HG02610 (cell line): ENCODE results near the gene HAUS3.

ENCODE experiments used
- ATAC-seq: cut with Tn5 transposase; IDR thresholded peaks from one replicate; pipeline ENCODE4 v1.9.1; 2021; ENCODE audit warnings: mild to moderate bottlenecking, moderate library complexity; ENCODE audit not compliant: unreplicated experiment

Gene HAUS3, protein sequence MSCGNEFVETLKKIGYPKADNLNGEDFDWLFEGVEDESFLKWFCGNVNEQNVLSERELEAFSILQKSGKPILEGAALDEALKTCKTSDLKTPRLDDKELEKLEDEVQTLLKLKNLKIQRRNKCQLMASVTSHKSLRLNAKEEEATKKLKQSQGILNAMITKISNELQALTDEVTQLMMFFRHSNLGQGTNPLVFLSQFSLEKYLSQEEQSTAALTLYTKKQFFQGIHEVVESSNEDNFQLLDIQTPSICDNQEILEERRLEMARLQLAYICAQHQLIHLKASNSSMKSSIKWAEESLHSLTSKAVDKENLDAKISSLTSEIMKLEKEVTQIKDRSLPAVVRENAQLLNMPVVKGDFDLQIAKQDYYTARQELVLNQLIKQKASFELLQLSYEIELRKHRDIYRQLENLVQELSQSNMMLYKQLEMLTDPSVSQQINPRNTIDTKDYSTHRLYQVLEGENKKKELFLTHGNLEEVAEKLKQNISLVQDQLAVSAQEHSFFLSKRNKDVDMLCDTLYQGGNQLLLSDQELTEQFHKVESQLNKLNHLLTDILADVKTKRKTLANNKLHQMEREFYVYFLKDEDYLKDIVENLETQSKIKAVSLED

DNA sequence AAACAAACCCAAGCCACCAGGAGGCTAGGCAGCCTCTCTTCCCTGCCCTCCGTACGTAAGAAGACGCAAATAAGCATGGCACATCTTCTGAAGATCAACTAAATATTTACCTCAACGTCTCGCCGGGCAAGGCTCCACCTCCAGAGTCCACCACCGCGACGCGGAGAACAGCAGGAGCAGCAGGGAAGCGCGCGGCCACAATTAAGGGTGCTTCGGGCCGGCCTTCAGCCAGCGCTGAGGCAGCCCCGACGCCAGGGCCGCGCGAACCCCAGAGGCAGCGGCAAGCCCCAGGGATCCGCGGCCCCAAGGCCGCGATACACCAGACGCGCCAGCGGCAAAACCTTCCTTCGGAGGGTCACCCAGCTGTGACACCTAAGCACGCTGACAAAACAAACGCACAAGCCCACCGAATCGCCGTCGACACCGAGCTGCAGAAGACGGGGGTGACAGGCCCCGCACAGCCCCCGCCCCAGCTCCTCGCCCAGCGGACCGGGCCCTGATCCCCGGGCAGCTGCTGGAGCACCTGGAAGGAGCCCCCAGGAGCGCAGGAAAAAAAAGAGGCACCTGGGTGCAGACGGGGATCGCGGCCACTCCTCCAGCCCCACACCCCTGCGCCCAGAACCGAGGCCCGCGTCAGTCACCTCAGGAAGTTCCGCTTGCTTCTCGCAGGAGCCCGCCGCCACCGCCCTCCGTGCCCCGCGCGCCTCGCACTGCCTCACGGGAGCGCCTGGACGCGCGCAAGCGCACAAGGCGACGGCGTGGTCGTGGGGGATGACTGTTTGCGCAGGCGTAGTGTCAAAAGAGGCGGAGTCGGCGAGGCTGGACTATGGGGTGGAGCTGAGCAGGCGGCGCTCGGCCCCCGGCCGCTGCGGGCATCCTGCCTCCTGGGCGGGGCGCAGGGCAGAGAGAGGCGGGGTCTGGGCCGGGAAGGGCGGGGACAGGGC, at the start of gene HAUS3, which contains the start of gene POLN:
Gene HAUS3, minus strand, starts transcription at position 712 of the 944 bp plus-strand sequence. CDS start 1,175 bp downstream, outside the sequence.
Gene POLN, minus strand, starts transcription at position 712 of the 944 bp plus-strand sequence. CDS start 12,890 bp downstream, outside the sequence.
- peak; percentile 92 for ATAC-seq

DNA sequence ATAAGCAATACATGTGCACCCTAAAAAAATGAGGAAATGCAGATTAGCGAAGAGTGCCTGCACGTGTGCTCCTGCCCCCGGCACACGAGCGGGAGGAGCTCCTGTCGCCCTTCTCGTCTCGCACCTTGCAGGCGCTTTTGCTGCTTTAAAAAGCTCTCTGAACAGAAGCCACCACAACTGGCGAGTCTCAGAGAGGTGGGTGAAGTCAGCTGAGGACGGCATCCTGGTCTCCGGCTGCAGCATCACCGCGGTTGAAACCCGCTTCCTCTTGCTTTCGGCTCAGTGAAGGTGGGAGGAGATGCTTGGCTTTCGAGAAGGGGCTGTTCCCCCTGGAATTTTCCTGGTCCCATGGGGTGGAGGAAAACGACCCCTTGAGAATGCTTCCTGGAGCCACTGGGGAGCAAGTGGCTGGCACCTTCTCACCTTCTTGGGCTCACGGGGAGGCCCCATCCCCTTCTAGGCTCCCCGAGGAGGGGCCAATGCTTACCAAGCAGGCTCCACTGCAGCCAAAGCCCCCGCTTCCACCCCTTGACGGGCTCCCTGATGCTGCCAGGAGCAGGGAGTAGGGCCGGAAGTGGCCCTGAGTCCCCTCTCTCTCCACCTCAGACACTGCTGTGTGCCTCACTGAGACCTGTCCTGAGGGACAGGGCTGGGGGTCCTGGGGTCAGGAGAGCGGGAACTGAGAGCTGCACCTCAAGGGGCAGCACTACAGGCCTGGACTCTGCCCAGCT, 49.2 kb upstream of the HAUS3 start:
- no peak for ATAC-seq

DNA sequence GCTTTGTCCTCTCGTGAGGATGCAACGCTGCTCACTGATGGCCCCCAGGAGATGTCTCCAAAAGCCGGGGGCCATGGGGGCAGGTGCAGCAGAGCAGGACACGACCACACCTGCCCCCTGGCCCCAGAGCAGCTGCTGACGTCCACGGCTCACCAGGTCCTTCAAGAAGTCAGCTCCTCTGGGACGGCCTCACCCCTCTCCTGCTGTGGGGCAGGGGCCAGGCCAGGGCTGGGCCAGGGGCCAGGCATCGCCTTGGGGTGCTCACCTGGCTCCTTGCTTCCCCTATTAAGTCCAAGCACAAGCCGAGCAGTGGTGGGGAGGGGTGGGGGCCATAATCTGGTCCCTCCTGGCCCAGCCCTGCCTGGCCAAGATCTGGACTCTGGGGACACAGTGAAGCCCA, 48.6 kb upstream of the HAUS3 start:
- no peak for ATAC-seq

DNA sequence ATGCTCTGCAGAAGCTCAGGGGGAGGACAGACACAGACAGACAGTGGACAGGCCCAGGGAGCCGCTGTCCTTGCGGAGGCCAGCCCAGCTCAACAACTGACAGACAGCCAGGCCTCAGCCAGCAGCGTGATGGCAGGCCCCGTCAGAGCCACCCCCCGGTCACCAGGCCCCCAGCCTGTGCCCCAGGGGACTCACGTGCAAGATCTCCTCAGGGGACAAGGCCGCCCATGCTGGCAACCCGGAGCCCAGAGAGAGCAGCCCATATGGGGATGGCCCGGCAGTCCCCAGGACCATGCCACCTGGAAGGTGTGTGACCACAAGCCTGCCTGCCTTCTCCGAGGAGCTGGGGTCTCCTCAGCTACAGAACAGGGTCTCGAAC, 48.0 kb upstream of the HAUS3 start:
- no peak for ATAC-seq

DNA sequence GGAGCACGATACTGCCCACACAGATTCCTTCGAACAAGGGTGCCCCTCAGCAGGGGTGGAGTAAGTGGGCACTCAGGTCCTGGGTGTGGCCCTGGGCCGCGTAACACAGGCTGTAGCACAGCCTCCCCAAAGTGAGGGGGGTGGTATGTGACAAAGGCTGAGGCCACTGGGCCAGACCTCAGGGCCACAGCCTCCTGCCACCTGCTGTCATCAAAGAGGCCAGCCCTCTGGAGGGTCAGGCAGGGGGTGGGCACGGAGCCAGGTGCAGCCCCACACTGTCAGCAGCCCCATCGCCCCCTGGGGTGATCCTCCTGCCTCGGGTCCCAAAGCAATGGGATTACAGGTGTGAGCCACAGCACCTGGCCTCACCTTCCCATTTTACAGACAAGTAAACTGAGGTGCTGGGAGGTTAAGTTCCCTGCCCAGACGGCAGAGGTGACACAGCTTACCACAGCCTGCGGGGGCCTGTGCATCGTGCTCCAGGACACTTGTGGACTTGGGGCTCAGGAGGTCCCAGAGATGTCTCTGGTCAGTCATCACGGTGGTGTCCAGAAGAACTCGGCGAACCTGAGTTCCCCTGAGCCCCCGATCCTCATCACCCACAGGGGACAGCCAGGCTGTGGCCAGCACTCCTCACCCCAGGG, 47.5 kb upstream of the HAUS3 start:
- ATAC-seq: no peak

DNA sequence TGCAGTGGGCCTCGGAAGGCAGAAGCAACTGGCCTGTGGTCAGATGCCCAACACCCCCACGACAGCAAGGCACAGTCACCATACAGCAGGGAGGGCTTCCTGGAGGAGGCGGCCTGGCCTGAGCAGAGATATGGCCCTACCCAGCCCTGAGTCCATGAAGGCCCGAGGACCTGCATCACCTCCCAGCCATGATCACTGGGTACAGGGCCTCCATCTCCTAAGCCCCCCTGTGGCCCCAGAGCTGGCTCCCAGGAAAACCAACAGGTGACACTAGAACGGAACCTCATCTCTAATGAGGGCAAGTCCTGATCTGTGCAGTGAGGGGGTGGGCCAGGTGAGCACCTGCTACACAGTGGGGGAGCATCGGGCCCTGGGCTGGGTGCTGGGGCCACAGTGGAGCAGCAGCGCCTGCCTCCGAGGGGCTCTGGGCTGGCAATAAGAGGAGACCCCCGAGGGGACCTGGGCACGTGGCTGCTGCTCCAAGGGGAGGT, 46.2 kb upstream of the HAUS3 start:
- no peak for ATAC-seq

DNA sequence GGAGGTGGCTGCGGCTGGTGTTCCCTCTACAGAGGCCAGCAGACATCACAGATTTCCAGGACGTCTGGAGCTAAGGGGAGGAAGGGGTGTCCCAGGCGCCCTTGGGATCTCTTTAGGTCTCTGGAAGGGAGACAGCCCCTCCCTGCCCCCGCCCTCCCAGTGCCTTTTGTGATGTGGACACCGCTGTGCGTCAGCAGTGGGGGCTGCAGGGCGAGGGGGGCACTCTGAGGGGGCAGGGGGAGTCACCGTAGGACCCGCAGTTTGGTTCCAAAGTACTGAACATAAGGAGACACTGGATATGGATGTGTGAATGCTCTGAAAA, 45.6 kb upstream of the HAUS3 start:
- no peak for ATAC-seq

DNA sequence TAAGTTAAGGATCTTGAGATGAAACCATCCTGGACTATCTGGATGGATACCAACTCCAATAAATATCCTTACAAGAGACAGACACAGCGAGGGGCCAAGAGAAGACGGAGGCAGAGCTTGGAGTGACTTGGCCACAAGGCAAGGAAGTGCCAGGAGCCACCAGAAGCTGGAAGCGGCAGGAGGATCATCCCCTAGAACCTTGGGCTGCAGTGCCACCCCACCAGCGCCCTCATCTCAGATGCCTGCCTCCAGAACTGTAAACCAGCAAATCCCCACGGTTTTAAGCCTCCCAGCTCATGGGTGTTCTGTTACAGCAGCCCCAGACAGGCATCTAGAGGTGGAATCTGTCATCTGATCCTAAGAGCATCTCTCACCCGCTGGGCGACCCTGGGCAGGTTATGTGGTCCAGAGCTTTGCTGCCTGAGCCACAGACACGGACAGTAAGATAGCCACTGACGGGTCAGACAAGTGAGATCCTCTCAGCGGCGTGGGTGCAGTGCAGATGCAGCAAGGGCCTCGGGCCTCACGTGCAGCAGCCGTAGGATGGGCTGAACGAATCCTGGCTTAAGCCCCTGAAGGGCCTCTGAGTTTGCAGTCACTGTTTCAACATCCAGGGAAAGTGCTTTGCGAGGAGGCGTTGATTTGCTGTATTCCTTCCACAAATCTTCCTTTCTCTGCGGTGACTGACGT, 45.1 kb upstream of the HAUS3 start:
- no peak for ATAC-seq

DNA sequence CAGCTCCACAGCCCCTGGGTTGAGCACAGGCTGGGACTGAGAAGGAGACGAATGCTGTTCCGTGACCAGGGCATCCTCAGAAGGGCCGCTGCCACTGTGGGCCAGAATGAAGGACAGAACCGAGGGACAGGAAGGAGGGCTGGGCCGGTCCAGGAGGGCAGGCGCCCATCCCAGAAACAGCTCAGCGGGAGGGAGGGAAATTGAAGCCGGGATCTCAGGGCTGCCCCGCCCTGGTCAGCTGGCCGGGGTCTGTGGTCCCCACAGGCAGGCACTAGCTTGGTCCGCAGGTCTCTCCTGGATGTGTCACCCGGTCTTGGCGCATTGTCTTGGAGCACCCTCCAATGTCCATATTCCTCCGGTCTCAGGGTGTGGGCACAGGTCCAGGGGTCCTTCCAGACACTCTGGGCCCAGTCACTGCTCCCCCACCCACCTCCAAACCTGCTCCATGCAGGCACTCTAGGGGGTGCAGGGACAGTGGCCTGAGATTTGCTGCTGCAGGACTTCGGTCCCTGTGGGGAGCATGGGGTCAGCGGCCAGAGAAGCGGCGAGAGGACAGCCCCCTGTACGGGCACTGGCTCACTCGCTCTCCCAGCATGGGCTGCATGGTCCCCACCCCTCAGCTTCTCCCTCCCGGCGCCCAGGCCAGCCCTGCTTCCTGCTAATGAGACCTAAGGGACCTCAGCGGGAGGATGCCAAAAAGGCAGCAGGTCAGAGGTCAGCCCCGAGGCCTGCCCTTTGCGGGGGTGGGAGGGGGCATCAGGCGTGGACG, 43.9 kb upstream of the HAUS3 start:
- no peak for ATAC-seq

DNA sequence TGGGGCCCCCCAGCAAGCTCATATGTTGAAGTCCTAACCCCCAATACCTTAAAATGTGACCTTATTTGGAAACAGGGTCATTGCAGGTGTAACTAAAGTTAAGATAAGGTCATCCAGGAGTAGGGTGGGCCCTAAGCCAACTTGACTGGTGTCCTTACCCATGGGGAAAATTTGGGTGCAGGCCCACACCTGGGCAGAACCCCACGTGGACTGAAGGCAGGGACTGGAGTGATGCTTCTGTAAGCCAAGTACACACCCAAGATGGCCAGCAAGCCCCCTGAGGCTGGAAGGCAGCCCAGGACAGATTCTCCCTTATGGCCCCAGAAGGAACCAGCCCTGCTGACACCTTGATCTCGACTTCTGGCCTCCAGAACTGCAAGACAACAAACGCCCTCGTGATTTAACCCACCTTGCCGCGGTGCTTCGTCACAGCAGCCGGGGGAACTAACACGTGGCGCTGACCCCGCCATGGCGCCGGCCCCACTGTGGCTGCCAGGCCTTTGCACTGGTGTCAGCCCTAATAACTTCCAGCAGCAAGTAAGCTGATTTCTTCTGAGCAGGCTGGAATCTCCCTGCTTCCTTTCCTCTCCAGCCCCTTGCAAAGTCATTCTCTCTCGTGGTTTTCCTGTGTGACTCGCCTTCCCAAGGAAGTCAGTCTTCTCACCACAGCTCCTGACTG, 43.2 kb upstream of the HAUS3 start:
- ATAC-seq: no peak

DNA sequence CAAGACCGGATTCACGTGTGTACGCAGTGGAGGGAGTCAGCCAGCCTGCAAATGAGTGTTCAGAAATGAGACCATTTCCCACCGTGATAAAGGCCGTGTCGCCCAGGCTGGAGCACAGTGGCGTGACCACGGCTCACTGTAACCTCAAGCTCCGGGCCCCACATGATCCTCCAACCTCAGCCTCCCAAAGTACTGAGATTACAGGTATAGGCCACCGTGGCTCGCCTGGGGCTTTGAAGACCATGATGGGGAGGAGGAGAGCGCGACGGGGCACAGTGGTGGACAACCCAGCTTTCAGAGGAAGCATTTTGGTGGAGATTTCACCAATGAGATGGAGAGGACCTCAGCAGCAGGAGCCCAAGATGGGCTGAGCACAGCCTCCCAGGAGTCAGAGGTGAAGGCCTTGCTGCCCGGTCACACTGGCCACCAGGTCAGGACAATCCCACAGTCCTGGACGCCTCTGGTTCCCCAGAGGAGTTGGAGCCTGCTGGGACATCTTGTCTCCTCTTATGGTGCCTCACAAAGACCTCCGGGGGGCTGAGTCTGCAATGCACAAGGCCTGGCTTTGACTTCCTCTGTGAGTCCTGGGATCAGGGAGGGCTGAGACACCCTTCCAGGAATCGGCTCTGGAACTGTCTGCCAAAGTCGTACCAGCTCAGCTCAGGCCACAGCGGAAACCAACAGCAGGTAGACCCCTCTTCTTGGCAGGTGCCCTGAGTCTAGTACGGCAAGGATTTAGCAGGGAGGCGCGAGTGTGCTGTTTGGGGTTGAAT, 42.4 kb upstream of the HAUS3 start:
- ATAC-seq: no peak

DNA sequence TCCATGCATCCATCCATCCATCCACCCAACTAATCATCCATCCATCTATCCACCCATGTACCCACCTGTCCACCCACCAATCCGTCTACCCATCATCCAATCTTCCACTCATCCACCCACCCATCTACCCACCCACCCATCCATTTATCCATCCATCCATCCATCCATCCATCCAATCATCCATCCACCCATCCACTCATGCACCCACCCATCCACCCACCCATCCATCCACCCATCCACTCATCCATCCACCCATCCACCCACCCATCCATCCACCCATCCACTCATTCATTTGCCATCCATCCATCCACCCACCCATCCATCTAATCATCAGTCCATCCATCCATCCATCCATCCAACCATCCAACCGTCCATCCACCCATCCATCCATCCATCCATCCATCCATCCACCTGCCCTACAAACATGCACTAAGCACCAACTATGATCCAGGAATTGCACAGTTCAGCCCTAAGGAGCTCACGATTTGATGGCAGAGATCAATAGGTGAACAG, 41.3 kb upstream of the HAUS3 start:
- ATAC-seq: no peak

DNA sequence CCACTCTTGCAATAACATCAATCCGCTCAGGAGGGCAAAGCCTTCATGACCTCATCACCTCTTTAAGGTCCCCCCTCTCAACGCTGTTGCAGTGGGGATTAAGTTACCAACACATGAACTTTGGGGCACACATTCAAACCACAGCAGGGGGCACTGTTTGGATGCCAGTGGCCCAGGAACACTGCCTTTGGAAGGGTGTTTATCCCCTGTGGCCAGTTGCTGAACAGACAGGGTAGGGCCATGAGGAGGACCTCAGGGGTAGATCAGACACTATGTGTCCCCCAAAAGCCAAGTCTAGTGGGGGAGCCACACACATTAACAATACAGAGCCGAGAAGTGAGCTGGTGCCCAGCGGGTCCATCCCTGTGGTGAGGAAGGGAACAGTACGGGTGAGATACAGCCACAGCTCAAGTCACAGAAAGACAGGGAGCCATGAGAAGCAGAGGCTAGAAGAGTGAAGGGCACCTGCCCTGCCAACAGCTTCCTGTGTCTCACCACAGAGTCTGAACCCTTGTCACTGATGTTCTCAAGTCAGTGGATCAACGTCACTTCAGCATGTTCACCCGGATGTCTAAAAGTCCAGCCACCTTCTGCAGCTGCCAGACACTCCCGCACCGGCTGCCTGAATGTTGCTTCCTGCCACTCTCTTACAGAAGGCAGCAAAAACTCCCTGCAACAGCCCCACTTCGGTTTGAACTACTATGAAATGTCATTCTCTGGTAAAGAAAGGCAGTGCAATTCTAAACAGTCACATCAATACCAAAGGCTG, 39.8 kb upstream of the HAUS3 start:
- ATAC-seq: peak; percentile 62

DNA sequence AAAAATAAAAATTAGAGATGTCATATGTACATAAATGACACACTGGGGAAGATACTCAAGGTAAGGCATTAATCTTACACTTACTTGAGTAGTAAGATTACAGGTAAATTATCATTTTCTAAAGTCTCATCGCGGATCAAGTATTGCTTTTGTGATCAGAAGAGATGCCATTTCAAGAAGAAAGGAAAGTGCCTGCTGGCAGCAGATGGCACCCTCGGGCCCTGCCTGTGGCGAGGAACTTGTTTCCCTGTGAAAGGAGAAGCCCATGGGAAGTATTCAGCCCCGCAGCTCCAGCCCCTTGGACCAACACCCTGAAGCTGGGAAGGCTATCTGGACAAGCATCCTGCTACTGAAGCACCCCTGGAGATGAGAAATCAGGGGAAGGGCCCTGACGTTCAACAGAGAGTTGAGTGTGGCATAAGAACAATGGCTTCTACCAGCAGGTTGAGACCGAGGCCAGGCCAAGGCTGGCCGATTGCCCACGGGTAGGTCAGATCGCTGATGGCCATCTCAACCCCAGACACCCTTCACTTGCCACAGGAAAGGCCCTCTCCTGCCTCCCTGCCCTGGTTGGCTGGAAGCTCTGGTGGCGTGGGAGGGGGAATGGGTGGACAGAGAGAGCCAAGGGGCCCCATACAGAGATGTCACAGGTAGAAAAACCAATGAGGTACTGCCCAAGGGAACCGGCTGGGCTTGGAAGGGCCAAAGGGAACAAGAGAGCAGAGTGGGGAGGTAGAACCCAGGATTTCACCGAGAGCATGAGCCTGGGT, 38.8 kb upstream of the HAUS3 start:
- no peak for ATAC-seq

DNA sequence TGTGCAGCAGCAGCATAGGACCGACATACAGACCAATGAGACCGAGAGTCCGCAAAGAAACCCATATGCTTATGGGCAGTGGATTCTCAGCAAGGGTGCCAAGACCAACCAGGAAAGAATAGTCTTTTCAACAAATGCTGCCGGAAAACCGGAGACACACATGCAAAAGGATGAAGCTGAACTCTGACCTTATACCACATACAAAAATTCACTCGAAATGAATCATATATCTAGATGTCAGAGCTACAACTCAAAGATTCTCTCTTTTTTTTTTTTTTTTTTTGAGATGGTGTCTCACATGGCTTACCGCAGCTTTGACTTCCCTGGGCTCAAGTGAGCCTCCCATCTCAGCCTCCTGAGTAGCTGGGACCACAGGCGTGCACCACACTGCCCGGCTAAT, 36.0 kb upstream of the HAUS3 start:
- ATAC-seq: no peak
